Posterior vena cava (tissue), 2 donors: ENCODE measurements around the gene TP53BP1. TPM values are rescaled to one million over a fixed set of nuclear protein-coding genes. Genes with fewer than 3 reads are reported as not detected.
"Not testable (repeated sequence)": the region's sequence is repeated elsewhere in the genome, so short reads cannot be mapped to it uniquely, and the experiment has no call there.

ENCODE experiments used
- DNase-seq: peaks from one replicate; pipeline ENCODE4 v3.0.0-alpha.2; 2020; ENCODE audit warnings: low spot score
- intact Hi-C, 2 donors: fragments of 100-400 bp; cut with DNase I; formaldehyde crosslinking; loops; one replicate each; pipeline versions ENCODE4 v1.14.1 to v1.14.2; 2022 to 2023
- total RNA-seq, 2 donors: library from RNA; stranded (reverse); fragmentation: NEBNext Ultra II Directional; extraction: Animal tissue kit (Norgen Biotek cat#: 25700); gene quantifications; one replicate each; pipeline ENCODE4 v1.2.1, GENCODE V29; 2021
- donor health status: DM: yes; HTN: yes; CAD: no.
- donor health status: DM: yes; HTN: yes; CAD: no.

The TP53BP1 gene
- total RNA-seq, 2 donors from 2014 or later: 30.5 to 35.7 TPM

- intact Hi-C loops: no loop called here
- DNase-seq: no peak
These were observed 58.5 kb downstream of the TP53BP1 start for GRCh38 chr15:43434446-43434845.

GRCh38 chr15:43433661-43434303 is 59.2 kb downstream of the TP53BP1 start:
- intact Hi-C loops: no loop called here
- no peak for DNase-seq

GRCh38 chr15:43433165-43433564 is 59.8 kb downstream of the TP53BP1 start:
- DNase-seq: no peak
- intact Hi-C loops: no loop called here

- intact Hi-C loops: no loop called here
- DNase-seq: no peak
These were observed 63.3 kb downstream of the TP53BP1 start for GRCh38 chr15:43429687-43430086.

- intact Hi-C loops: no loop called here
- DNase-seq: no peak
These were observed 69.2 kb downstream of the TP53BP1 start for GRCh38 chr15:43423793-43424192.

GRCh38 chr15:43420876-43421275 is 72.1 kb downstream of the TP53BP1 start:
- intact Hi-C loops: no loop called here
- DNase-seq: no peak

GRCh38 chr15:43420435-43420834 is 72.5 kb downstream of the TP53BP1 start:
- no peak for DNase-seq
- intact Hi-C loops: no loop called here

GRCh38 chr15:43414196-43414595 is 78.8 kb downstream of the TP53BP1 start:
- intact Hi-C loops: no loop called here
- no peak for DNase-seq

- DNase-seq: no peak
- intact Hi-C loops: no loop called here
These were observed 80.9 kb downstream of the TP53BP1 start for GRCh38 chr15:43412096-43412495.

- DNase-seq: no peak
- intact Hi-C loops: no loop called here
These were observed 82.3 kb downstream of the TP53BP1 start for GRCh38 chr15:43410572-43411214.

GRCh38 chr15:43408789-43409188 is 84.2 kb downstream of the TP53BP1 start:
- intact Hi-C loops: no loop called here
- DNase-seq: no peak

- intact Hi-C loops: no loop called here
- DNase-seq: no peak
These were observed 86.1 kb downstream of the TP53BP1 start for GRCh38 chr15:43406808-43407207.

- DNase-seq: no peak
- intact Hi-C loops: no loop called here
These were observed 86.8 kb downstream of the TP53BP1 start for GRCh38 chr15:43406189-43406588.

- intact Hi-C loops: no loop called here
These were observed 88.8 kb downstream of the TP53BP1 start for GRCh38 chr15:43404130-43404529.

GRCh38 chr15:43403616-43404015 is 89.3 kb downstream of the TP53BP1 start:
- intact Hi-C loops: no loop called here
- no peak for DNase-seq

More at GRCh38 chr15:43404130-43404529, 88.8 kb downstream of the TP53BP1 start:
- DNase-seq: no peak

GRCh38 chr15:43402255-43402654 is 90.7 kb downstream of the TP53BP1 start:
- intact Hi-C loops: no loop called here
- no peak for DNase-seq

- DNase-seq, intact Hi-C loops: not testable (repeated sequence)
These were observed 99.4 kb downstream of the TP53BP1 start for GRCh38 chr15:43393592-43393991.

- intact Hi-C loops: no loop called here
- DNase-seq: no peak
These were observed 102.2 kb downstream of the TP53BP1 start for GRCh38 chr15:43390723-43391122.

GRCh38 chr15:43383070-43383469 is 109.9 kb downstream of the TP53BP1 start:
- intact Hi-C loops: no loop called here
- no peak for DNase-seq

- DNase-seq: no peak
- intact Hi-C loops: no loop called here
These were observed 110.6 kb downstream of the TP53BP1 start for GRCh38 chr15:43382310-43382709.

GRCh38 chr15:43378601-43379000 is 114.4 kb downstream of the TP53BP1 start:
- DNase-seq: no peak
- intact Hi-C loops: no loop called here
